ENCODE results near the gene DNMT3L.
A peak's percentile ranks its signal among the peaks of the same experiment; 100 is the strongest.

DNMT3L gene

GRCh38 chr21:44305691-44306090 is 44.0 kb upstream of the DNMT3L start:
- peaks cover 41% of the 10 kb centered on the region for H3K4me1 ChIP-seq (ENCODE audit: control insufficient read depth, low read length)
- peaks cover 68% of the 10 kb centered on the region for H3K79me2 ChIP-seq (ENCODE audit: control insufficient read depth, low read length)
- no peak overlapping the region for H3K4me2 ChIP-seq (ENCODE audit: low read length)
- H4K20me1 ChIP-seq (ENCODE audit: control insufficient read depth, insufficient read depth, low read depth, low read length): peaks cover 29% of the 10 kb centered on the region; the same call in 1 of the 2 replicates
- H3K27ac ChIP-seq (ENCODE audit: low read depth, low read length): no peak overlapping the region
- no peak for TF ChIP-seq CTCF (IDR thresholded peaks at IDR 0.05; ENCODE audit: low read depth, low read length, poor library complexity, severe bottlenecking)
- TF ChIP-seq EZH2phosphoT487 (IDR thresholded peaks at IDR 0.05; ENCODE audit: borderline replicate concordance, low read length): no peak
- no peaks in the 10 kb centered on the region for H3K27me3 ChIP-seq (ENCODE audit: control insufficient read depth, low read length)
- H3K4me3 ChIP-seq (ENCODE audit: low read length): no peak overlapping the region
- H3K9me3 ChIP-seq (ENCODE audit: control insufficient read depth, insufficient read depth, low read length): no peaks in the 10 kb centered on the region
- H3K9me2 ChIP-seq (replicated peaks; ENCODE audit: control insufficient read depth, low read length): no peaks in the 10 kb centered on the region
- peaks cover 89% of the 10 kb centered on the region for H3K36me3 ChIP-seq (ENCODE audit: control insufficient read depth, low read length)
- H3F3A ChIP-seq (ENCODE audit: control insufficient read depth, insufficient read depth): no peaks in the 10 kb centered on the region; the same call in 1 of the 2 replicates

- peak; percentile 83 for TF ChIP-seq CTCF (IDR thresholded peaks at IDR 0.05; ENCODE audit: low read depth, low read length, poor library complexity, severe bottlenecking)
- TF ChIP-seq EZH2phosphoT487 (IDR thresholded peaks at IDR 0.05; ENCODE audit: borderline replicate concordance, low read length): no peak
- Histone ChIP-seq H3K4me1 (ENCODE audit: control insufficient read depth, low read length) (peaks cover 41% of the 10 kb centered on the region), H4K20me1 (ENCODE audit: control insufficient read depth, insufficient read depth, low read depth, low read length) (peaks cover 30% of the 10 kb centered on the region; the same call in 1 of the 2 replicates), H3K27me3 (ENCODE audit: control insufficient read depth, low read length) (no peaks in the 10 kb centered on the region), H3K9me3 (ENCODE audit: control insufficient read depth, insufficient read depth, low read length) (no peaks in the 10 kb centered on the region), H3K4me2 (ENCODE audit: low read length) (peak overlapping the region; percentile 20; the same call in 1 of the 2 replicates), H3K79me2 (ENCODE audit: control insufficient read depth, low read length) (peaks cover 74% of the 10 kb centered on the region), H3K27ac (ENCODE audit: low read depth, low read length) (no peak overlapping the region), H3F3A (ENCODE audit: control insufficient read depth, insufficient read depth) (no peaks in the 10 kb centered on the region; the same call in 1 of the 2 replicates), H3K9me2 (replicated peaks; ENCODE audit: control insufficient read depth, low read length) (no peaks in the 10 kb centered on the region), H3K4me3 (ENCODE audit: low read length) (no peak overlapping the region), H3K36me3 (ENCODE audit: control insufficient read depth, low read length) (peaks cover 84% of the 10 kb centered on the region)
Observed at GRCh38 chr21:44304877-44305293, 43.2 kb upstream of the DNMT3L start.

- Histone ChIP-seq H4K20me1 (ENCODE audit: control insufficient read depth, insufficient read depth, low read depth, low read length) (peaks cover 30% of the 10 kb centered on the region; the same call in 1 of the 2 replicates), H3K9me2 (replicated peaks; ENCODE audit: control insufficient read depth, low read length) (no peaks in the 10 kb centered on the region), H3K36me3 (ENCODE audit: control insufficient read depth, low read length) (peaks cover 77% of the 10 kb centered on the region), H3K79me2 (ENCODE audit: control insufficient read depth, low read length) (peaks cover 74% of the 10 kb centered on the region), H3F3A (ENCODE audit: control insufficient read depth, insufficient read depth) (peaks cover 3% of the 10 kb centered on the region), H3K4me3 (ENCODE audit: low read length) (no peak overlapping the region), H3K27ac (ENCODE audit: low read depth, low read length) (no peak overlapping the region), H3K9me3 (ENCODE audit: control insufficient read depth, insufficient read depth, low read length) (no peaks in the 10 kb centered on the region), H3K27me3 (ENCODE audit: control insufficient read depth, low read length) (no peaks in the 10 kb centered on the region), H3K4me2 (ENCODE audit: low read length) (no peak overlapping the region), H3K4me1 (ENCODE audit: control insufficient read depth, low read length) (peaks cover 45% of the 10 kb centered on the region)
- TF ChIP-seq CTCF (IDR thresholded peaks at IDR 0.05; ENCODE audit: low read depth, low read length, poor library complexity, severe bottlenecking) (no peak), EZH2phosphoT487 (IDR thresholded peaks at IDR 0.05; ENCODE audit: borderline replicate concordance, low read length) (no peak)
Observed at GRCh38 chr21:44304011-44304616, 42.4 kb upstream of the DNMT3L start.
